Retinal pigment epithelial cell (primary cell): ENCODE measurements around the gene P4HTM.

Experiments
- DNase-seq: peaks from one replicate; pipeline ENCODE4 v3.0.0-alpha.2; 2010; ENCODE audit warnings: low read depth
- H3K4me3 ChIP-seq: 2 replicates; pipeline ENCODE4 v1.5.1; 2011; ENCODE audit warnings: mild to moderate bottlenecking, low read length, control low read depth, moderate library complexity
- CTCF ChIP-seq: conservative IDR thresholded peaks from 2 replicates; pipeline ENCODE4 v1.5.1; 2011; ENCODE audit warnings: low read depth, low read length, control low read depth, inconsistent platforms

P4HTM gene

DNA sequence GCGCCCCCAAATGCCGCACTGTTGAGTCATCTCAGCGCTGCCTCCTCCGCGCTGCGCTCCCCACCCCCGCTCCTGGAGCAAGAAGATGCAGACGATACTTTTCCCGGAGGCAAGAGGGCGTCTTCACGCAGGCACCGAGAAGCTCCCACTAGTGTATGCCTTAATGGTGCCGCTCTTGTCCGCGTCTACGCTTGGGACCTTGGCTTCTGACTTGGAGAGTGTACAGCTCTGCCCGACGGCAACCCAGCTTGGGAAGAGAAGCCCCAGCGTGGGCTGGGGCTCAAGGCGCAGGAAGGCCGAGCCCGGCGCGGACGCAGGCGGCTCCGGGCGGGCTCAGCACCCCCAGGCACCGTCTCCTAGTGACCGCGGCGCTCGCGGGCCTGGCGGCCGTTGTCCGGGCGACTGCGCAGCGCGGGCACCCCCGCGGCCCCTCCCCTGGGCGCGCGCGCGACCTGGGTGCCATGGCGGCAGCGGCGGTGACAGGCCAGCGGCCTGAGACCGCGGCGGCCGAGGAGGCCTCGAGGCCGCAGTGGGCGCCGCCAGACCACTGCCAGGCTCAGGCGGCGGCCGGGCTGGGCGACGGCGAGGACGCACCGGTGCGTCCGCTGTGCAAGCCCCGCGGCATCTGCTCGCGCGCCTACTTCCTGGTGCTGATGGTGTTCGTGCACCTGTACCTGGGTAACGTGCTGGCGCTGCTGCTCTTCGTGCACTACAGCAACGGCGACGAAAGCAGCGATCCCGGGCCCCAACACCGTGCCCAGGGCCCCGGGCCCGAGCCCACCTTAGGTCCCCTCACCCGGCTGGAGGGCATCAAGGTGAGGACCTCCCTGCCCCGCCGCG, at the start of gene P4HTM:
Gene P4HTM, plus strand, starts transcription at position 446 of the 840 bp plus-strand sequence. Its CDS starts 16 bp downstream, at position 462.
- peak within 1 kb of the TSS; percentile 77 for H3K4me3 ChIP-seq
- peak; percentile 41 for TF ChIP-seq CTCF
- DNase-seq, result peak; percentile 84

DNA sequence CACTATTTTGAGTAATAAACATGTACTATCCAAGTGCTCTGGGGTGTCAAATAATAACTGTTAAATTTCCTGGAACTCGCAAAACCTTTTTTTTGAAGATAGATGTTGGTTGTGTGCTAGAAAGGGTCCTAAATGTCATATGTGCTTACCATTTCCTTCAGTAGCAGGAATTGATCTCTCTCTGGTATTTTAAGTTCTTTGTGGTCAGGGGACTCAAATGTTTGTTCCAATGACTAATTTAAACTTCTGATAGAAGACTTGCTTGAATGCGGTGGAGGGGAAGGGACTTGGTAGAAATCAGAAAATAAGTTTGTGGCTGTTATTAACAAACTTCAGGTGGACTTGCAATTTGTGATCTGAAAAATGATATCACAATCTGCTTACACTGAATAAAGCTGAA, 44.6 kb upstream of the P4HTM start:
- DNase-seq, result no peak
- H3K4me3 ChIP-seq, result no peak overlapping the region
- TF ChIP-seq CTCF, result no peak

GRCh38 chr3:48945891-48946549, 44.0 kb upstream of the P4HTM start:
- TF ChIP-seq CTCF, result no peak
- DNase-seq, result no peak
- H3K4me3 ChIP-seq, result no peak overlapping the region

DNA sequence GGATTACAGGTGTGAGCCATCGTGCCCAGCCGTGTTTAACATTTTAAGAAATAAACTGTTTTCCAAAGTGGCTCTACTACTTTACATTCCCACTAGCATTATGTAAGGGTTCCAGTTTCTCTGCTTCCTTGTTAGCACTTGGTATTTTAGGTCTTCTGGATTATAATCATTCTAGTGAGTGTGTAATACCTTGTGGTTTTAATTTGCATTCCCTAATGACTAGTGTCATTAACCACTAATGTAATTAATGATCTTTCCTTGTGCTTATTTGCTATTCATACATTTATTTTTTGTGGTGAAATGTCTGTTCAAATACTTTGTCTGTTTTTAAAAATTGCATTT, 40.7 kb upstream of the P4HTM start:
- no peak for TF ChIP-seq CTCF
- peak; percentile 15 for DNase-seq

GRCh38 chr3:48950051-48950450, 40.0 kb upstream of the P4HTM start:
- H3K4me3 ChIP-seq, result no peak overlapping the region
- DNase-seq, result no peak
- TF ChIP-seq CTCF, result no peak

More for the DNA sequence above, 40.7 kb upstream of the P4HTM start:
- H3K4me3 ChIP-seq, result no peak overlapping the region

DNA sequence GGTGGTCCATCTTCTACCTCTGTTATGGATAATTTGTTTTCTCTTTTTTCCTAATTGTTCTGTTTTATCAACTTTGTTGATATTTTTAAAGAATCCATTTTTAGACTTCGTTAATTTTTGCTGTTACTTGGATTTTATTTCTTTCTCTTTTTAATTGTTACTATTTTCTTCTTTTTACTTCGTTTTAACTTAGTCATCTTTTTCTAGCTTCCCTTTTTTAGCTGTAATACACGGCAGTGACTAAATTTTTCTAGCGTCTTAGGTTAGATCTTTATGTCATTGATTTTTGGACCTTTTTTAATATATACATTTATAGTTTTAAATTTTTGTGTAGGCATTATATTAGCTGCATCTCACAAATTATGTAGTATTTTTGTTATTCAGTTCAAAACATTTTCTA, 38.3 kb upstream of the P4HTM start:
- H3K4me3 ChIP-seq, result no peak overlapping the region
- DNase-seq, result no peak
- TF ChIP-seq CTCF, result no peak
